Ovary (tissue), 9 donors: Measurements from ENCODE around the gene FNDC10. TPM values are rescaled to one million over a fixed set of nuclear protein-coding genes. Genes with fewer than 3 reads are reported as not detected.

Experiments
- DNase-seq, 5 donors: peaks; one replicate each; pipeline ENCODE4 v3.0.0-alpha.2; 2019 to 2020
- H3K27ac ChIP-seq, 2 donors: fragments of 200-600 bp; one replicate each; pipeline versions ENCODE4 v1.5.1 to v1.8.0; 2019 to 2022
- H3K27me3 ChIP-seq: fragments of 200-600 bp; one replicate; pipeline ENCODE4 v1.8.0; 2022
- H3K36me3 ChIP-seq: fragments of 200-600 bp; sonication (generic); one replicate; pipeline ENCODE4 v1.5.1; 2019
- H3K4me1 ChIP-seq: one replicate; pipeline ENCODE4 v1.8.1; 2013; ENCODE audit warnings: mild to moderate bottlenecking, moderate library complexity; ENCODE audit not compliant: insufficient read depth
- H3K4me3 ChIP-seq: fragments of 200-600 bp; sonication (generic); one replicate; pipeline ENCODE4 v1.5.1; 2017
- H3K9me3 ChIP-seq, 2 donors: fragments of 200-600 bp in 1 of 2; sonication (generic) in 1 of 2; one replicate each; pipeline versions ENCODE4 v1.5.1 to v1.8.1; 2013 to 2019; ENCODE audit warnings: mild to moderate bottlenecking in 1 of 2, moderate library complexity in 1 of 2
- CTCF ChIP-seq, 3 donors: fragments of 450-650 bp in 2 of 3; fragments of 200-600 bp in 1 of 3; IDR thresholded peaks; one replicate each; pipeline versions ENCODE4 v1.5.1 to v1.8.0; 2016 to 2022; ENCODE audit warnings: antibody characterized with exemption in 3 of 3, mild to moderate bottlenecking in 1 of 3
- EP300 ChIP-seq: sonication (generic); formaldehyde crosslinking; IDR thresholded peaks from one replicate; pipeline ENCODE4 v1.6.1; 2017; ENCODE audit warnings: antibody characterized with exemption
- POLR2A ChIP-seq: fragments of 450-650 bp; IDR thresholded peaks from one replicate; pipeline ENCODE4 v1.6.1; 2017; ENCODE audit warnings: antibody characterized with exemption, mild to moderate bottlenecking, moderate library complexity
- WGBS, 3 donors: extraction: QIAGEN DNeasy Blood & Tissue Kit in 1 of 3; methylation state at CpG; one replicate each; pipeline versions ENCODE4 v1.1.5 to v1.1.7; 2013 to 2017; 5-methylcytosine and 5-hydroxymethylcytosine counted together
- intact Hi-C, 4 donors: fragments of 100-400 bp; cut with DNase I; formaldehyde crosslinking; loops; one replicate each; pipeline versions ENCODE4 v1.11.0 to v1.15.1; 2022 to 2023
- polyA plus RNA-seq, 2 donors: library from polyadenylated mRNA; stranded (reverse); fragments of 200-250 nt in 1 of 2; fragments of 350-450 nt in 1 of 2; fragmentation: Illumina TruSeq in 1 of 2; extraction: RNeasy Lipid Tissue Mini Kit (QIAGEN cat#74804) in 1 of 2; gene quantifications; one replicate each; pipeline ENCODE4 v1.2.3, GENCODE V29; 2013 to 2014
- total RNA-seq, 7 donors: library from RNA; depleted of rRNA in 2 of 7; stranded (reverse); fragments of >200 nt in 2 of 7; fragmentation: NEBNext Ultra II Directional in 3 of 7; extraction: Animal tissue kit (Norgen Biotek cat#: 25700) in 3 of 7; gene quantifications; one replicate each; pipeline versions ENCODE4 v1.1.0 to v1.2.4, GENCODE V29; 2016 to 2023
- donor health status: DM: no; HTN: no; CAD: no; lungs with moderate emphysema.
- donor health status: DM: no; HTN: no; CAD: no.
- donor health status: Bipolar disorder and iron deficiency.
- donor health status: DM: yes; HTN: yes; CAD: no.
- donor health status: DM: no; HTN: no; CAD: no.
- donor health status: DM: yes; HTN: yes; CAD: no.

The FNDC10 gene
- total and polyA plus RNA-seq, 9 donors = 0.33 to 3.2 (median 1.8) TPM; not detected in 1

GRCh38 chr1:1548591-1548990, 51.3 kb downstream of the FNDC10 start:
- Histone ChIP-seq H3K27me3 (no peaks in the 10 kb centered on the region), H3K36me3 (no peaks in the 10 kb centered on the region), H3K4me3 (no peak overlapping the region), H3K9me3 (no peaks in the 10 kb centered on the region), H3K4me1 (peaks cover 4% of the 10 kb centered on the region), H3K27ac (no peak overlapping the region)
- TF ChIP-seq EP300 (no peak), CTCF (IDR thresholded peaks at IDR 0.05) (no peak), POLR2A (no peak)
- WGBS, 3 donors = 74 to 84% (median 75%) methylated on average over 13 to 14 of the region's 14 CpGs
- DNase-seq = no peak
- intact Hi-C loops = no loop called here

Other genes starting within 250 kb of the FNDC10 start
- gene MXRA8, start 241.6 kb downstream of the FNDC10 start, total RNA-seq = 100 to 1,000 TPM in 5 of 7 donors, 10 to 100 TPM in 2; 63.8 to 206 (median 131) TPM
- gene MXRA8, start 241.6 kb downstream of the FNDC10 start, polyA plus RNA-seq = 100 to 1,000 TPM in 1 of 2 donors, 10 to 100 TPM in 1; 40.3 to 193 TPM
- gene AURKAIP1, start 224.9 kb downstream of the FNDC10 start, total RNA-seq = 10 to 100 TPM; 63.7 to 94.0 (median 73.2) TPM
- 10 to 100 TPM in 1 of 2 donors, 1 to 10 TPM in 1; 6.0 to 81.3 TPM for gene AURKAIP1, start 224.9 kb downstream of the FNDC10 start, polyA plus RNA-seq
- gene CCNL2, start 200.8 kb downstream of the FNDC10 start, total RNA-seq = 100 to 1,000 TPM; 159 to 245 (median 196) TPM
- gene CCNL2, start 200.8 kb downstream of the FNDC10 start, polyA plus RNA-seq = 100 to 1,000 TPM in 1 of 2 donors, 10 to 100 TPM in 1; 71.1 to 217 TPM
- gene MRPL20, start 192.8 kb downstream of the FNDC10 start, total RNA-seq = 100 to 1,000 TPM in 1 of 7 donors, 10 to 100 TPM in 6; 79.9 to 130 (median 93.1) TPM
- 100 to 1,000 TPM; 113 to 120 TPM for gene MRPL20, start 192.8 kb downstream of the FNDC10 start, polyA plus RNA-seq
- 10 to 100 TPM in 5 of 7 donors, 1 to 10 TPM in 2; 4.5 to 48.8 (median 16.4) TPM for gene ANKRD65, start 178.9 kb downstream of the FNDC10 start, total RNA-seq
- 10 to 100 TPM in 1 of 2 donors, 1 to 10 TPM in 1; 5.0 to 13.3 TPM for gene ANKRD65, start 178.9 kb downstream of the FNDC10 start, polyA plus RNA-seq
- gene VWA1, start 164.4 kb downstream of the FNDC10 start, total RNA-seq = 10 to 100 TPM; 11.1 to 73.5 (median 44.9) TPM
- gene VWA1, start 164.4 kb downstream of the FNDC10 start, polyA plus RNA-seq = 10 to 100 TPM in 1 of 2 donors, under 1 TPM in 1; 0.20 to 14.2 TPM
- 1 to 10 TPM in 6 of 7 donors, under 1 TPM in 1; 0.53 to 5.3 (median 3.6) TPM for gene ATAD3C, start 150.4 kb downstream of the FNDC10 start, total RNA-seq
- 1 to 10 TPM in 1 of 2 donors, under 1 TPM in 1; 0.83 to 4.3 TPM for gene ATAD3C, start 150.4 kb downstream of the FNDC10 start, polyA plus RNA-seq
- 10 to 100 TPM; 13.1 to 26.5 (median 19.6) TPM for gene ATAD3B, start 128.4 kb downstream of the FNDC10 start, total RNA-seq
- gene ATAD3B, start 128.4 kb downstream of the FNDC10 start, polyA plus RNA-seq = 10 to 100 TPM in 1 of 2 donors, 1 to 10 TPM in 1; 1.0 to 15.0 TPM
- gene ATAD3A, start 88.0 kb downstream of the FNDC10 start, total RNA-seq = 10 to 100 TPM in 6 of 7 donors, 1 to 10 TPM in 1; 7.6 to 23.9 (median 17.8) TPM
- gene ATAD3A, start 88.0 kb downstream of the FNDC10 start, polyA plus RNA-seq = 10 to 100 TPM in 1 of 2 donors, 1 to 10 TPM in 1; 2.8 to 11.0 TPM
- 10 to 100 TPM in 3 of 7 donors, 1 to 10 TPM in 4; 6.2 to 20.8 (median 9.9) TPM for gene TMEM240, start 59.5 kb downstream of the FNDC10 start, total RNA-seq
- 10 to 100 TPM in 1 of 2 donors, not detected in 1; 30.3 TPM for gene TMEM240, start 59.5 kb downstream of the FNDC10 start, polyA plus RNA-seq
- 100 to 1,000 TPM in 6 of 7 donors, 10 to 100 TPM in 1; 91.9 to 119 (median 113) TPM for gene SSU72, start 25.3 kb downstream of the FNDC10 start, total RNA-seq
- 100 to 1,000 TPM in 1 of 2 donors, 10 to 100 TPM in 1; 72.3 to 107 TPM for gene SSU72, start 25.3 kb downstream of the FNDC10 start, polyA plus RNA-seq
- 100 to 1,000 TPM in 2 of 7 donors, 10 to 100 TPM in 5; 68.8 to 110 (median 81.6) TPM for gene MIB2, start 15.4 kb upstream of the FNDC10 start, total RNA-seq
- 10 to 100 TPM in 1 of 2 donors, 1 to 10 TPM in 1; 1.8 to 71.1 TPM for gene MIB2, start 15.4 kb upstream of the FNDC10 start, polyA plus RNA-seq
- gene MMP23B, start 32.0 kb upstream of the FNDC10 start, total RNA-seq = 100 to 1,000 TPM in 3 of 7 donors, 10 to 100 TPM in 4; 25.4 to 128 (median 84.8) TPM
- gene MMP23B, start 32.0 kb upstream of the FNDC10 start, polyA plus RNA-seq = 10 to 100 TPM in 1 of 2 donors, under 1 TPM in 1; 0.88 to 32.9 TPM
- 10 to 100 TPM; 12.8 to 28.0 (median 21.3) TPM for gene CDK11B, start 58.9 kb upstream of the FNDC10 start, total RNA-seq
- gene CDK11B, start 58.9 kb upstream of the FNDC10 start, polyA plus RNA-seq = 10 to 100 TPM; 30.1 to 34.5 TPM
- 10 to 100 TPM; 30.0 to 59.2 (median 45.0) TPM for gene SLC35E2B, start 92.7 kb upstream of the FNDC10 start, total RNA-seq
- gene SLC35E2B, start 92.7 kb upstream of the FNDC10 start, polyA plus RNA-seq = 10 to 100 TPM; 24.7 to 38.2 TPM
- 10 to 100 TPM; 20.9 to 51.3 (median 31.1) TPM for gene CDK11A, start 124.2 kb upstream of the FNDC10 start, total RNA-seq
- 10 to 100 TPM; 16.7 to 21.6 TPM for gene CDK11A, start 124.2 kb upstream of the FNDC10 start, polyA plus RNA-seq
- 10 to 100 TPM; 45.1 to 76.0 (median 62.7) TPM for gene NADK, start 178.3 kb upstream of the FNDC10 start, total RNA-seq
- 10 to 100 TPM; 21.8 to 57.0 TPM for gene NADK, start 178.3 kb upstream of the FNDC10 start, polyA plus RNA-seq